ENCODE data around the gene GSTM3.

DNA sequence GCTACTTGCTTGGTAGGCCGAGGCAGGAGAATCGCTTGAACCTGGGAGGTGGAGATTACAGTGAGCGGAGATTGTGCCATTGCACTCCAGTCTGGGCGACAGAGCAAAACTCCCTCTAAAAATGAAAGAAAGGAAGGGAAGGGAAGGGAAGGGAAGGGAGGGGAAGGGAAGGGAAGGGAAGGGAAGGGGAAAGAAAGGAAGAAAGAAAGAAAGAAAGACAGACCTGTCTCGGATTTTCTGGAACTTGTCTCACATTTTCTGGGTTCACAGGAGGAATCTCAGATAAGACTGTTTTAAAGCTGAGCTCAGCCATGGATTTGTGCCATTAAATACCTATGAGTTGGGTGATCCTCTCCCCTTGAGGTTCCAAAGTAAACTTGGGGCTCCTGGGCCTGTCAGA, 15.9 kb downstream of the GSTM3 start:
- no peak for TF ChIP-seq POLR2AphosphoS5 (IDR thresholded peaks at IDR 0.05; ENCODE audit: low read depth, low read length)
- no peak for TF ChIP-seq TAF1 (IDR thresholded peaks at IDR 0.05; ENCODE audit: borderline replicate concordance, insufficient read depth, low read length)
- TF ChIP-seq, protein P1, sequence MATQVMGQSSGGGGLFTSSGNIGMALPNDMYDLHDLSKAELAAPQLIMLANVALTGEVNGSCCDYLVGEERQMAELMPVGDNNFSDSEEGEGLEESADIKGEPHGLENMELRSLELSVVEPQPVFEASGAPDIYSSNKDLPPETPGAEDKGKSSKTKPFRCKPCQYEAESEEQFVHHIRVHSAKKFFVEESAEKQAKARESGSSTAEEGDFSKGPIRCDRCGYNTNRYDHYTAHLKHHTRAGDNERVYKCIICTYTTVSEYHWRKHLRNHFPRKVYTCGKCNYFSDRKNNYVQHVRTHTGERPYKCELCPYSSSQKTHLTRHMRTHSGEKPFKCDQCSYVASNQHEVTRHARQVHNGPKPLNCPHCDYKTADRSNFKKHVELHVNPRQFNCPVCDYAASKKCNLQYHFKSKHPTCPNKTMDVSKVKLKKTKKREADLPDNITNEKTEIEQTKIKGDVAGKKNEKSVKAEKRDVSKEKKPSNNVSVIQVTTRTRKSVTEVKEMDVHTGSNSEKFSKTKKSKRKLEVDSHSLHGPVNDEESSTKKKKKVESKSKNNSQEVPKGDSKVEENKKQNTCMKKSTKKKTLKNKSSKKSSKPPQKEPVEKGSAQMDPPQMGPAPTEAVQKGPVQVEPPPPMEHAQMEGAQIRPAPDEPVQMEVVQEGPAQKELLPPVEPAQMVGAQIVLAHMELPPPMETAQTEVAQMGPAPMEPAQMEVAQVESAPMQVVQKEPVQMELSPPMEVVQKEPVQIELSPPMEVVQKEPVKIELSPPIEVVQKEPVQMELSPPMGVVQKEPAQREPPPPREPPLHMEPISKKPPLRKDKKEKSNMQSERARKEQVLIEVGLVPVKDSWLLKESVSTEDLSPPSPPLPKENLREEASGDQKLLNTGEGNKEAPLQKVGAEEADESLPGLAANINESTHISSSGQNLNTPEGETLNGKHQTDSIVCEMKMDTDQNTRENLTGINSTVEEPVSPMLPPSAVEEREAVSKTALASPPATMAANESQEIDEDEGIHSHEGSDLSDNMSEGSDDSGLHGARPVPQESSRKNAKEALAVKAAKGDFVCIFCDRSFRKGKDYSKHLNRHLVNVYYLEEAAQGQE (IDR thresholded peaks at IDR 0.05; ENCODE audit: insufficient read depth in 1 of 2, low read depth in 2 of 2, low read length in 2 of 2): no peak
- TF ChIP-seq SIN3A (IDR thresholded peaks at IDR 0.05; ENCODE audit: borderline replicate concordance, insufficient read depth, low read length): no peak
- no peak for TF ChIP-seq FOXP2 (optimal IDR thresholded peaks at IDR 0.05; ENCODE audit: borderline replicate concordance, extremely low read depth, extremely low read length, insufficient read depth)
